Gastroesophageal sphincter (tissue), 4 donors: ENCODE results near the gene DLX3. TPM values are rescaled to one million over a fixed set of nuclear protein-coding genes. Genes with fewer than 3 reads are reported as not detected.

Experiments used
- ATAC-seq: fragments of 150-250 bp; one replicate; pipeline ENCODE4 v1.9.1; 2016; ENCODE audit warnings: mild to moderate bottlenecking, moderate library complexity
- H3K27ac ChIP-seq, 4 donors: fragments of 200-600 bp; sonication (generic) in 3 of 4; 1 replicate in 3 of 4; 2 replicates in 1 of 4; pipeline ENCODE4 v1.5.1; 2016 to 2019
- H3K27me3 ChIP-seq: fragments of 200-600 bp; sonication (generic); one replicate; pipeline ENCODE4 v1.5.1; 2019
- H3K36me3 ChIP-seq, 2 donors: fragments of 200-600 bp; sonication (generic); one replicate each; pipeline ENCODE4 v1.5.1; 2019; ENCODE audit warnings: control low read depth in 1 of 2
- H3K4me1 ChIP-seq, 3 donors: fragments of 200-600 bp; sonication (generic); 1 replicate in 2 of 3; 2 replicates in 1 of 3; pipeline ENCODE4 v1.5.1; 2016 to 2019; ENCODE audit warnings: control low read depth in 2 of 3
- H3K4me3 ChIP-seq, 2 donors: fragments of 200-600 bp; sonication (generic); one replicate each; pipeline ENCODE4 v1.5.1; 2019; ENCODE audit warnings: mild to moderate bottlenecking in 1 of 2, moderate library complexity in 1 of 2
- H3K9me3 ChIP-seq, 3 donors: fragments of 200-600 bp; sonication (generic); one replicate each; pipeline ENCODE4 v1.5.1; 2017 to 2019; ENCODE audit warnings: control low read depth in 2 of 3
- CTCF ChIP-seq, 4 experiments: fragments of 200-600 bp in 2 of 4; fragments of 450-650 bp in 2 of 4; sonication (generic) in 1 of 4; IDR thresholded peaks; one replicate each; pipeline ENCODE4 v1.5.1; 2017 to 2019; ENCODE audit warnings: antibody characterized with exemption in 4 of 4, mild to moderate bottlenecking in 2 of 4, moderate library complexity in 2 of 4
- EP300 ChIP-seq: sonication (generic); formaldehyde crosslinking; IDR thresholded peaks from one replicate; pipeline ENCODE4 v1.6.1; 2017; ENCODE audit warnings: antibody characterized with exemption, mild to moderate bottlenecking
- POLR2A ChIP-seq, 2 donors: fragments of 450-650 bp; IDR thresholded peaks; one replicate each; pipeline ENCODE4 v1.6.1; 2017; ENCODE audit warnings: antibody characterized with exemption in 2 of 2, mild to moderate bottlenecking in 2 of 2, moderate library complexity in 1 of 2
- POLR2AphosphoS5 ChIP-seq: sonication (generic); formaldehyde crosslinking; IDR thresholded peaks from one replicate; pipeline ENCODE4 v1.6.1; 2017; ENCODE audit warnings: antibody characterized with exemption
- WGBS, 2 donors: methylation state at CpG; one replicate each; pipeline ENCODE4 v1.1.5; 2018; ENCODE audit warnings: low coverage in 1 of 2; 5-methylcytosine and 5-hydroxymethylcytosine counted together
- total RNA-seq, 4 donors: library from RNA; depleted of rRNA; stranded (reverse); fragments of >200 nt; gene quantifications; one replicate each; pipeline ENCODE4 v1.1.0, GENCODE V29; 2016

Gene DLX3
- total RNA-seq, 4 donors from 2014 or later: not detected

DNA sequence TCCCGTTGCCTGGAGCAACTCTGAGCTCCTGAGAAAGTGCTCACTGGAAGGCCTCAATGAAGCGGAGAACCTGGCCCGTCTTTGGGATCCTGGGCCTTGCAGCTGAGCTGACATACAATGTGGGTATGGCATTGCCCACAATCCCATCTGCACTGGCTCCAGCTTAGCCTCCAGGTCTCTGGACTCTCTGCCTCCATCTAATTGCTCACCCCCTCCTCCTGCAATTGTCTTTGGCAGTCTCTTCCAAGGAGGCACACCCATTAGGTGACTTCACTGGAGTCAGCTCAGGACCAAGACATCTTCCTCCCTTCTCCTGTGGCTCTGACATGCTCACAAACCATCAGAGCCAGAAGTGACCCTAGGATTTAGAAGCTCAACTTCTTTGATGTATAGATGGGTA is 24.5 kb downstream of the DLX3 start:
- H3K4me1 ChIP-seq: peaks cover 0 to 42% (median 21%) of the 10 kb centered on the region in 3 donors
- ATAC-seq: no peak
- H3K9me3 ChIP-seq: no peaks in the 10 kb centered on the region
- no peak overlapping the region for H3K4me3 ChIP-seq
- 70 to 80% methylated on average over 1 to 2 of the region's 3 CpGs for WGBS, 2 donors
- peaks cover 100% of the 10 kb centered on the region for H3K27me3 ChIP-seq
- H3K27ac ChIP-seq: no peak overlapping the region
- H3K36me3 ChIP-seq: no peaks in the 10 kb centered on the region
- no peak for TF ChIP-seq POLR2AphosphoS5
- no peak for TF ChIP-seq POLR2A (IDR thresholded peaks at IDR 0.05)
- TF ChIP-seq EP300: no peak
- TF ChIP-seq CTCF (IDR thresholded peaks at IDR 0.05): no peak

- Histone ChIP-seq H3K27ac (no peak overlapping the region), H3K27me3 (peaks cover 100% of the 10 kb centered on the region), H3K36me3 (no peaks in the 10 kb centered on the region), H3K4me1 (peaks cover 0 to 48% (median 23%) of the 10 kb centered on the region in 3 donors), H3K4me3 (peak overlapping the region in 1 of 2 donors; percentile 47), H3K9me3 (no peaks in the 10 kb centered on the region)
- ATAC-seq: no peak
- 30% methylated on average over 2 of the region's 18 CpGs; no CpG with 5 or more reads in 1 of the 2 donors for WGBS, 2 donors
- TF ChIP-seq POLR2A (IDR thresholded peaks at IDR 0.05): no peak
- TF ChIP-seq CTCF (IDR thresholded peaks at IDR 0.05): no peak
- TF ChIP-seq POLR2AphosphoS5: no peak
- no peak for TF ChIP-seq EP300
These were observed 25.1 kb downstream of the DLX3 start for GRCh38 chr17:49969795-49970389.

DNA sequence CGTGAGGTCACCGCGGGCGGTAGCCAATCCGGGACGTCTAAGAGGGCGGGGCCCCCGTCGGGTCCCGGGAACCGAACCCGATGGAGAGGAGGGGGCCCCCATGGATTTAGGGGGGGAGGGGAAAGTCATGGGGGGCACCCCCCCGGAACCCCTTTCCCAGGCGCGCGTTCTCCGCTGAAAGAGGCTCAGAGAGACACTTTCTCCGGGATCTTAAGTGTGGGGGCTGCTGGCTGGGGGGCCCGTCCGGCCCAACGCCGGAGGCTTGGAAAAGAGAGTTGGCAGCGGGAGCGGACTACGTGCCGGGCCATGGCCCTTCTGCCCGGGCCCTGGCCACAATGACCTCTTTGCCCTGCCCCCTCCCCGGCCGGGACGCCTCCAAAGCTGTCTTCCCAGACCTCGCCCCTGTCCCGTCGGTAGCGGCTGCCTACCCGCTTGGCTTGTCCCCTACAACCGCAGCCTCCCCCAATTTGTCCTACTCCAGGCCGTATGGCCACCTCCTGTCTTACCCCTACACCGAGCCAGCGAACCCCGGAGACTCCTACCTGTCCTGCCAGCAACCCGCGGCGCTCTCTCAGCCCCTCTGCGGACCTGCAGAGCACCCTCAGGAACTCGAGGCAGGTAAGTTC is 25.8 kb downstream of the DLX3 start, which contains the start of gene DLX4:
Gene DLX4 (plus strand): TSS at position 57 of the 626 bp plus-strand sequence. CDS start 279 bp downstream, at position 336.
- no peak for ATAC-seq
- Histone ChIP-seq H3K9me3 (no peaks in the 10 kb centered on the region), H3K4me1 (peaks cover 0 to 54% (median 28%) of the 10 kb centered on the region in 3 donors), H3K4me3 (peak within 1 kb of the TSS in 1 of 2 donors; percentile 47), H3K27ac (no peak within 1 kb of the TSS), H3K27me3 (peaks cover 100% of the 10 kb centered on the region), H3K36me3 (no peaks in the 10 kb centered on the region)
- WGBS, 2 donors: 0% methylated on average over 4 to 5 of the region's 45 CpGs
- TF ChIP-seq POLR2A (IDR thresholded peaks at IDR 0.05) (no peak), EP300 (no peak), POLR2AphosphoS5 (no peak), CTCF (IDR thresholded peaks at IDR 0.05) (no peak)

DNA sequence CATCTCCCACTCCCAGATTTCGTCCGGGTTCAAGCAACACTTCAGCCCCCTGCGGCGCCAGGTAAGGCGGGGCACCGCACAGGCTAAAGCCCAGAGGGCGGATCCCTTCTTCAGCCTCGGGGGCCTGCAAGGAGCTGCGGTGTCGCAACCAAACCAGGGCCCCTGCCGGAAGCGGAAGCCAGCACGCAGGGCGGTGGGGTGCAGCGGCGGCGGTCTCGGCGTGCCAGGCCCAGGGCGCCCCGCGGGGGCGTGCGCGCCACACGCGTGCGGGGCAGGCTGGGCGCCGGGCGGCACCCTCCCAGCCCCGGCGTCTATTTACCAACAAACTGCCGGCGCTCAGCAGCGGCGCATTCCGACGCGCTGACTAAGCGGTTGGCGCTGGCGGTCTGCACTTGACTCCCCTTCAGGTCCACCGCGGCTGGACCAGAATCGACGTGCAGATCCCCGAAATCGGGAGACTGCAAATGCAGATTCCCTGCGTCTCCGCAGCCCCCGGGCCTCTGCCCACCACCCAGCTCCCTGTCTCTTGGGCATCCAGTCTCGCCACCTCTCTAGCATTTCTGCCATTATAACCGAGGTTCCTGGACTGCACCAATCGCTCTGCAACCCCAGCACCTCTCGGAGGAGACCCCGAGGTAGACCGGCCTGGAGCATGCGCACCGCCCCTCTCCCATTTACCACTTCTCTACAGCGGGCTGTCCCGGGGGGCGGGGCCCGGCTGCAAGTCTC is 26.5 kb downstream of the DLX3 start:
- TF ChIP-seq CTCF (IDR thresholded peaks at IDR 0.05): no peak
- no peak for TF ChIP-seq POLR2A (IDR thresholded peaks at IDR 0.05)
- no peak for TF ChIP-seq POLR2AphosphoS5
- TF ChIP-seq EP300: no peak
- ATAC-seq: peak; percentile 50
- peak overlapping the region in 1 of 2 donors; percentile 47 for H3K4me3 ChIP-seq
- 3% methylated on average over 6 of the region's 64 CpGs; no CpG with 5 or more reads in 1 of the 2 donors for WGBS, 2 donors
- no peak overlapping the region for H3K27ac ChIP-seq
- H3K27me3 ChIP-seq: peaks cover 100% of the 10 kb centered on the region
- no peaks in the 10 kb centered on the region for H3K36me3 ChIP-seq
- H3K9me3 ChIP-seq: no peaks in the 10 kb centered on the region
- H3K4me1 ChIP-seq: peaks cover 0 to 61% (median 32%) of the 10 kb centered on the region in 3 donors
